ENCODE measurements around the gene PDE6D.
A peak's percentile ranks its signal among the peaks of the same experiment; 100 is the strongest.

PDE6D gene

DNA sequence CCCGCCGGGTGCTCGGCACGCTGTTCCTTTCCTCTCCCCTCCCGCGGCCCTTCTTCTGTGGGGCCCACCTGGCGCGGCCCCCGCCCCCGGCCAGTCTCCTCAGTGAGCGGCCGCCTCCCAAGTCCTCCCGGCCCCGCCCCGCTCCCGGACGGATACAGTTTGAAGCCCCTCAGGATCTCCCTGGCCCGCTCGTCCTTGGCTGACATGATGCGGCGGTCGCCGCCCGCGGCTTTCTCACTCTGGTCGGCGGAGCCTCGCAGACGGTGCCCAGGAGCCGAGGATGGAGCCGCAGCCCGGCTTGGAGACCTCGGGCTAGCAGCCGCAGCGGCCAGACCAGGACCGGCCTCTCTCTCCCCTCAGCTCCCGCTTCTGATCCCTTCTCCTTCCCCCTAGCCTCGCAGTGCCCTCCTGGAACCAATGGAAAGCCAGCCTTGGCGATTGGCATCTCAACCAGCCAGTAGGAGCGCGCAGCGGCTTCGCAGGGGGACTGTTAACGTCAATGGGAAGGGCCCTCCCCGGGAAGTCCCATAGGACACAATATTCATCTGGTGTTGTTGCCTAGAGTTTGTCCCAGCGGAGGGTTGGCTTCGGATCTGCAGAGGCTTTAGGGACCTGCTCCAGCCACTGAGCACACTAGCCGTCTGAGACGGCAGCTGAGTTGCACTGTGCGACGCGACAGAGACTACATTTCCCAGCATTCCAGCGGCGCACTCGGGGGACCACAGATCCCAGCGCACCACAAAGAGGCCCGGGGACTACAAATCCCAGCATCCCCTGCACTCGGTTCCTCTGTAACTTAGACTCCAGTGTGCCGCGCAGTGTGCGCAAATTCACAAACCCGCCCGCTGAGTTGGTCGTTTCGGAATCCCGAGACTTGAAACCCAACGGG lies at the start of gene PDE6D:
Gene PDE6D (minus strand): TSS at position 374 of the 889 bp plus-strand sequence. CDS start 168 bp downstream, at position 206.
- Histone ChIP-seq H3K9me3 (ENCODE audit: severe bottlenecking) (no peaks in the 10 kb centered on the region), H3K36me3 (no peaks in the 10 kb centered on the region; the same call in none of the 2 replicates), H3K27me3 (ENCODE audit: insufficient read depth, low read depth, severe bottlenecking) (no peaks in the 10 kb centered on the region), H3K4me3 (ENCODE audit: low read depth, low read length) (peak within 1 kb of the TSS; percentile 92), H3K27ac (peak within 1 kb of the TSS; percentile 83)
- DNase-seq: peak; percentile 98
- TF ChIP-seq, protein P1, sequence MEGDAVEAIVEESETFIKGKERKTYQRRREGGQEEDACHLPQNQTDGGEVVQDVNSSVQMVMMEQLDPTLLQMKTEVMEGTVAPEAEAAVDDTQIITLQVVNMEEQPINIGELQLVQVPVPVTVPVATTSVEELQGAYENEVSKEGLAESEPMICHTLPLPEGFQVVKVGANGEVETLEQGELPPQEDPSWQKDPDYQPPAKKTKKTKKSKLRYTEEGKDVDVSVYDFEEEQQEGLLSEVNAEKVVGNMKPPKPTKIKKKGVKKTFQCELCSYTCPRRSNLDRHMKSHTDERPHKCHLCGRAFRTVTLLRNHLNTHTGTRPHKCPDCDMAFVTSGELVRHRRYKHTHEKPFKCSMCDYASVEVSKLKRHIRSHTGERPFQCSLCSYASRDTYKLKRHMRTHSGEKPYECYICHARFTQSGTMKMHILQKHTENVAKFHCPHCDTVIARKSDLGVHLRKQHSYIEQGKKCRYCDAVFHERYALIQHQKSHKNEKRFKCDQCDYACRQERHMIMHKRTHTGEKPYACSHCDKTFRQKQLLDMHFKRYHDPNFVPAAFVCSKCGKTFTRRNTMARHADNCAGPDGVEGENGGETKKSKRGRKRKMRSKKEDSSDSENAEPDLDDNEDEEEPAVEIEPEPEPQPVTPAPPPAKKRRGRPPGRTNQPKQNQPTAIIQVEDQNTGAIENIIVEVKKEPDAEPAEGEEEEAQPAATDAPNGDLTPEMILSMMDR (IDR thresholded peaks at IDR 0.05; ENCODE audit: low read depth, low read length): no peak

DNA sequence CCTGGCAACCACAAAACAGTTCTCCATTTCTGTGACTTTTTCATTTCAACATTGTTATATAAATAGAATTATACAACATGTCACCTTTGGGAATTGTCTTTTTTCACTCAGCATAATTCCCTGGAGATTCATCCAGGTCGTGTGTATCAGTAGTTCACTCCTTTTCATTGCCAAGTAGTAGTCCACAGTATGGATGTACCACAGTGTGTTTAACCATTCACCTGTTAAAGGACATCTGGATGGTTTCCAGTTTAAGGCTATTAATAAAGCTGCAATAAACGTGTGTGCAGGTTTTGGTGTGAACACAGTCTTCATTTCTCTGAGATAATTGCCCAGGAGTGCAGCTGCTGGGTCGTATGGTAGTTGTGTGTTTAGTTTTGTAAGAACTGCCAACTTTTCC lies 40.8 kb upstream of the PDE6D start:
- Histone ChIP-seq H3K4me3 (ENCODE audit: low read depth, low read length) (no peak overlapping the region), H3K9me3 (ENCODE audit: severe bottlenecking) (peaks cover 7% of the 10 kb centered on the region), H3K27ac (no peak overlapping the region), H3K27me3 (ENCODE audit: insufficient read depth, low read depth, severe bottlenecking) (peaks cover 3% of the 10 kb centered on the region), H3K36me3 (no peaks in the 10 kb centered on the region)
- DNase-seq: no peak
- TF ChIP-seq, protein P1 (IDR thresholded peaks at IDR 0.05; ENCODE audit: low read depth, low read length): no peak

DNA sequence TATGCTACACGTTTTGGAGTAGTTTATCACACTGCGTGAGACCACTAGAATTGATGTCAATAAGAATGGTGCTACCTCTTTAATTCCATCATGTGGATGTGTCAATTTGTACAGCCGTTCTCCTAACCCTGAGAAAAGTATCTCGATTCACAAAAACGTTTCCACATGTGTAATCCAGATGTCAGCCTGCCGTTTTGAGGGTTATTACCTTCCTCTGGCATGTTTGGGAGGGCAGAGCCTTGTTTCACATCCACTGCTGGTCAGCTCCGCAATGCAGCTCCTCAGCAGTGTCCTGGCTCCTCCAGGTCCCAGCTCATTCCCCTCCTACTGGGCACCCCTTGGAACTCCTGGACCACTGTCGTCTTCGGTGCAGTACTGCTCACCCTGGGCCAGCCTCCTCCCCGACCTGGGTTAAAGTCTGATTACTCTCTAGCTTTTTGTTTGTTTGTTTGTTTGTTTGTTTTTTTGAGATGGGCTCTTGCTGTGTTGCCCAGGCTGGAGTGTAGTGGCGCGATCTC lies 39.8 kb upstream of the PDE6D start:
- Histone ChIP-seq H3K27me3 (ENCODE audit: insufficient read depth, low read depth, severe bottlenecking) (peaks cover 3% of the 10 kb centered on the region), H3K36me3 (no peaks in the 10 kb centered on the region), H3K4me3 (ENCODE audit: low read depth, low read length) (no peak overlapping the region), H3K9me3 (ENCODE audit: severe bottlenecking) (peaks cover 7% of the 10 kb centered on the region), H3K27ac (no peak overlapping the region)
- no peak for DNase-seq
- TF ChIP-seq, protein P1 (IDR thresholded peaks at IDR 0.05; ENCODE audit: low read depth, low read length): no peak

DNA sequence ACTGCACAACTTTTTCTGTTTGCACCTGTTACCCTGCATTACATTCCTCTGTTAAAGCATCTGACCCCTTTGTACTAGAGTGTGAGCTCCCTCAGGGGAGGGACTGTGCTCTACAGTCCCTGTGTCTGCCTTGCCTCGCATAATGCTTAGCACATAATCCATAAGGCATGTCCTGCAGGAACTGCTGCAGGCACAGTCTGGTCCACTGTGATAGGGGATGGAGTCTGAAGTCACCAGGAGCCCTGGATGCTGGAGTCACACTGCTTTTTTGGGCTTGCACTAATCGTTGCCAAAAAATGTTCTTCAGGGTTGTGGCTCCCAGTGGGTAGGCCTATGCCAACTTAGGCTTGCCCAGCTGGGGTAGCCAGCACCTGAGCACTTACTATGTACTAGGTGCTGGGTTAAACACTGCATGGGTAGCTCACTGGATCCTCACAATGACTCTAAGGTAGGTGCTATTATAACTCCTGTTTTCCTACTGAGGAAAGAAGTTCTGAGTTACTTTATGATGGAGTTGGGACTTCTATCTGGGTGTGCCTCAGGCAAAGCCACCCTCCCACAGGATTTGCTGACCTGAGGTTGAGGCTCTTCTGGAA lies 38.5 kb upstream of the PDE6D start:
- Histone ChIP-seq H3K27me3 (ENCODE audit: insufficient read depth, low read depth, severe bottlenecking) (peaks cover 3% of the 10 kb centered on the region), H3K27ac (no peak overlapping the region), H3K4me3 (ENCODE audit: low read depth, low read length) (no peak overlapping the region), H3K9me3 (ENCODE audit: severe bottlenecking) (peaks cover 7% of the 10 kb centered on the region), H3K36me3 (no peaks in the 10 kb centered on the region)
- no peak for DNase-seq
- TF ChIP-seq, protein P1 (IDR thresholded peaks at IDR 0.05; ENCODE audit: low read depth, low read length): no peak

DNA sequence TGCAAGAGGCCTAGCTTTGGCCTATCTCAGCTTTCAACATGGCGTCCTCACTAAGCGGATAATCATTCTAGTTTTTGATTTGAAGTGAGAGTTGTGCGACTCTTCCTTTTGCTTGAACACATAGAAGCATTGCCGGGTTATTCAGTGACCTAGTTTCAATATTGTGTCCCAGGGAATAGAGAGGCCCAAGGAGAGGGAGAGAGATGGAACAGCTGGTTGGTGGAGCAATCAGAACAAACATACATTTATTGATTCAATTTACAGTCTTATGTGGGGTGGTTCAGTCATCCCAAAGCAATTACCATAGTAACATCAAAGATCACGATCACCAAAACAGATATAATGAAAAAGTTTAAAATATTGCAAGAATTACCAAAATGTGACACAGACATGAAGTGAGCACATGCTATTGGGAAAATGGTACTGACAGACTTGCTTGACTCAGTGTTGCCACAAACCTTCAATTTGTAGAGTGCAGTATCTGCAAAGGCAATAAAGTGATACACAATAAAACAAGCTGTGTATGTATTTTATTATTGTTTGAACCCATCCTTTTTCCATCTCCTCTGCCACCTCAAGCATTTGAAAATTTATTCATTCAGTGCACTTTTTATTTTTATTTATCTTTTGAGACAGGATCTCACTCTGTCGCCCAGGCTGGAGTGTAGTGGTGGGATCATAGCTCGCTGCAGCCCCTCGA lies 35.4 kb upstream of the PDE6D start:
- Histone ChIP-seq H3K27ac (no peak overlapping the region), H3K4me3 (ENCODE audit: low read depth, low read length) (no peak overlapping the region), H3K27me3 (ENCODE audit: insufficient read depth, low read depth, severe bottlenecking) (no peaks in the 10 kb centered on the region), H3K36me3 (no peaks in the 10 kb centered on the region; the same call in 1 of the 2 replicates), H3K9me3 (ENCODE audit: severe bottlenecking) (no peaks in the 10 kb centered on the region)
- no peak for DNase-seq
- TF ChIP-seq, protein P1 (IDR thresholded peaks at IDR 0.05; ENCODE audit: low read depth, low read length): no peak
